IPS DF 19.7 (cell line): ENCODE measurements around the gene SDHA.
"Not testable (repeated sequence)": the region's sequence is repeated elsewhere in the genome, so short reads cannot be mapped to it uniquely, and the experiment has no call there.

Source experiments
- DNase-seq: peaks from one replicate; pipeline ENCODE4 v3.0.0-alpha.2; 2013; ENCODE audit warnings: low read depth, low spot score

Gene SDHA

DNA sequence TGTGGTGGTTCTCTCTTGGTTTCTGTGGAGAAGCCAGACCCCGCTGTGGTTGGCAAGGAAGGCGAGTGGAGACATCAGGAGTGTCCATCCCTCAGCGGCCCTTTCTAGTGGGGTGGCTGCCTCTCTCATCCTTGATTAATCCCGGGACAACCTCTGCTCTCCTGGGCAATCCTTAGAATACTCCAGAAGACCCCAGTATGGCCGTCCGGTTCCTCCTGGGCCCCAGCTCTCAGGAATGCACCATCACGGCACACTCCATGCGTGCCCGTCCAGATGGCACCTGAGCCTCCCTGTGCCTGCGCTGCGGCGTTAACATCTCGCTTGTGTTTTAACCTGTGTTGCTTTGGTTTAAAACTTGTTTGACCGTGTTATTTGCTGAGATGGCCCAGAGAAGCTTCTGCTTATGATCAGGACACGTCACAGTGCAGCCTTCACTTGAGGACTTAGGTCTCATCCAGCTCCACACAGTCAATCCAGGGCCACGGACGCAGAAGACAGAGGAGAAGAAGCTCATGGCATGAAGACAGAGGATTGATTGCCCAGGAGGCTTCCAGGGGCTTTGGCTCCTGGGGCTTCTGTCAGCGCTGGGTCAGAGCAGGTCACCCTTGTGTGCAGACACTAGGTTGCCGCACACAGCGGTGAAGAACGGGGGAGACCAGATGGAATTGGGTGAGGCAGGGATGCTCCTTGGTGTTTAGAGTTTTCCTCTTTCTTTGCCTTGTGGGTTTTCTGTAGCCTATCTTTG, 82.7 kb downstream of the SDHA start:
- DNase-seq, result not testable (repeated sequence)

DNA sequence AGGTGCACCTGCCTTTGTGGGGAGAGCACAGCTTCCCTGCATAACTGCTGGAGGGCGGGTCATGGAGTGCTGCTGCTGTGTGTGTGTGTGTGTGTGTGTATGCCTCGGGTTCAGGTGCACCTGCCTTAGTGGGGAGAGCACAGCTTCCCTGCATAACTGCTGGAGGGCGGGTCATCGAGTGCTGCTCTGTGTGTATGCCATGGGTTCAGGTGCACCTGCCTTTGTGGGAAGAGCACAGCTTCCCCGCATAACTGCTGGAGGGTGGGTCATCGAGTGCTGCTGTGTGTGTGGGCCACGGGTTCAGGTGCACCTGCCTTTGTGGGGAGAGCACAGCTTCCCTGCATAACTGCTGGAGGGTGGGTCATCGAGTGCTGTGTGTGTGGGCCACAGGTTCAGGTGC, 84.3 kb downstream of the SDHA start:
- not testable (repeated sequence) for DNase-seq

DNA sequence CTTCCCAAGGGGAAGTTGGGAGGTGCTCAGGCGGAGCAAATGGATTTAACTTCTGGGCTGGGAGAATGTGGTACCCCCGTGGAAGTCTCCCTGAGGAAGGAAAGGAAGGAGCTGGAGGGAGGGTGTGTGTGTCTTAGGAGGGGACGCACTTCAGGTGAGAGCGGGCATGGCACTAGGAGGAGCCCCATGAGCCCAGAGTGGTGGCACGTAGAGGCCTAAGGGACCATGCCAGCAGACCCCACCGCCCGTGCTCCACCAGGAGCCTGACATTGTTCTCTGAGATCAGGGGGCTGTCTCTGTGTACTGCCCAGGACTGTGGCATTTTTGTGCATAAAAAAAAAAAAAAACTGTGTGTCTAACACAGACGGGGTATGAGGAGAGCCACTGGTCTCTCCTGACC, 84.8 kb downstream of the SDHA start:
- DNase-seq, result no peak

DNA sequence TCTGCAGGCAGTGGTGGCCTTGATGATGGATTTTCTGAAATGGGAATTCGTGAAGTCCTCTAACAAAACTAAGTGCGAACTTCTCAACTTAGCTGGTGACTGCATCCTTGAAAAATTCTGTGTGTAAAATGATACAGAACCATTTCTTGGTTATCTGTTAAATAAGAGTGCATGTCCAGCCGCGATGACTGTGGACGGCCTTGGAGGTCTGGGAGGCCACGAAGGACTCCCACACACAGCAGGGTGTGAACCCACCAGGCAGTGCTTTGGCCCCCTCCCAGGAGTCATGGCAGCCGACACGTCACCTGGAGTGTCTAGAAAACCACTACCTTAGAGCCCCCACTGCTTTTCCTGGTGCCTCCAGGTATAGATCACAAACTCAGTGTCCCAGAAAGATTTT, 85.6 kb downstream of the SDHA start:
- not testable (repeated sequence) for DNase-seq

DNA sequence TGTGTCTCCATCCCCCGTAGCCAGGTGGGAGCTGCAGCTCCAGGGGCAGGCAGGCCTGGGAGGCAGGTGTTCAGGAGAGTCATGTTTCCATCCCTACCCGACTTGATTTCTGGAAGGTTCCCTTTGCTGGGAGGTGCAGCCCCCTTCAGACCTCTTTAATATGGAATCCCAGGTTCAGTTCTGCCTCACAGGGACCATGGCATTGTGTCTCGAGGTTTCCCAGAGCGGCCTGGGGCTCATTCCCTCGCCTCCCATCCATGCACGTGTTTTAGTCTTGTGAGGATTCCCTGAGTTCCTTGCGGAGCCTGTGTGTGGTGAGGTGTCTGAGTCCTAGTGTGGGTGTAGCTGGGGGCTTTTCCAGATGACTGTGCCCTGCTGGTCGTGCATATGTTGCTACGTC, 86.9 kb downstream of the SDHA start:
- no peak for DNase-seq

DNA sequence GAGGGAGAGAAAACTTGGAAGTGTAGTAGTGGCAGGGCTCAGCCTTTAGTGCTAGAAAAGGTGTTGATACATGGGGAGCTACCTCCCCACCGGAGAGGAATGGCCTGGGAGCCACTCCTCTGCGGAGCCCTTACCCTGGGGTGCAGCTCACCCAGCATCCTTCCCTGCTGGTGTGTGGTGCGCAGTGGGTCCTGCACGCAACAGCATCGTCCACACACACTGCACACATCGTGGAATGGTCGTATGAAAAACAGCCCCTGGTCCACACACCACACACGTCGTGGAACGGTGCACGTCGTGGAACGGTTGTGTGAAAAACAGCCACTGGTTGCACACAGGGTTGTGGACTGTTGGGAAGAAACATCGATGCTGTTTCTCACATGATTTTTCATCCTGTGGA, 87.3 kb downstream of the SDHA start:
- no peak for DNase-seq

DNA sequence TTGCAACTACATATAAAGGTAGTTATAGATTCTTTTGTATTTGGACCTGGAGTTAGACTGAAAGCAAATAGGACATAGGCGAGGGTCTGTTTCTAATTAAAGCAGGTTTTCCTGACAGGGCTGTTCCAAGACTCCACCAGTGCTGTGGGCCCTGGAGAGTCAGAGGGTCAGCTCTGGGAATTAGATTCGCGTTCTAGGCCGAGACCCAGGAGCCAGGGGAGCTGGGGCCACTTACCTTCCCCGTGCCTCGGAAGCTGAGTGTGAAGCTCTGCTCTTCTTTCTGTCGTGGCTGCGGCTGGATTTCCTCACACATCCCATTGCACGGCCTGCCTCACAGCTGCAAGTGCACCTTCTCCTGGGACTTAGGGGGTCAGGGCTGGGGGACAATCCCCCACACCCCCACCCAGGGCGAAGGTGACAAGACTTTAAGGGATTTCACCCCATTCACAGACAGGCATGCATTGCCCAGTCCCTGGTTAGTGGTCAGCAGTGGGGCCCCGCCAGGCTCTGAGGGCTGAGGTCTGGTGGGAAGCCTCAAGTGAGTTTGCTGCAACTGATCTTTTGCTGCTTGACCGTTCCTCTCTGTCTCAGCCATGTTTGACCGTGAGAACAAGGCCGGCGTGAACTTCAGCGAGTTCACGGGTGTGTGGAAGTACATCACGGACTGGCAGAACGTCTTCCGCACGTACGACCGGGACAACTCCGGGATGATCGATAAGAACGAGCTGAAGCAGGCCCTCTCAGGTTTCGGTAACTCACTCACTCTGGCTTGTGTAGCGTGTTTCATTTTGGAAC, 88.1 kb downstream of the SDHA start:
- no peak for DNase-seq
